Activated CD4-positive, alpha-beta T cell treated with anti-CD3 and anti-CD28 coated beads, Interleukin-2, Interleukin-4, amounts not matched to agents 100 ng/mL and 50 ng/mL, durations not matched to agents 16 hours and 8 hours (primary cell): Measurements from ENCODE around the gene DIDO1.
A peak's percentile ranks its signal among the peaks of the same experiment; 100 is the strongest.

Experiments
- DNase-seq: peaks from one replicate; pipeline ENCODE4 v3.0.0-alpha.2; 2020; ENCODE audit warnings: low spot score

The DIDO1 gene

DNA sequence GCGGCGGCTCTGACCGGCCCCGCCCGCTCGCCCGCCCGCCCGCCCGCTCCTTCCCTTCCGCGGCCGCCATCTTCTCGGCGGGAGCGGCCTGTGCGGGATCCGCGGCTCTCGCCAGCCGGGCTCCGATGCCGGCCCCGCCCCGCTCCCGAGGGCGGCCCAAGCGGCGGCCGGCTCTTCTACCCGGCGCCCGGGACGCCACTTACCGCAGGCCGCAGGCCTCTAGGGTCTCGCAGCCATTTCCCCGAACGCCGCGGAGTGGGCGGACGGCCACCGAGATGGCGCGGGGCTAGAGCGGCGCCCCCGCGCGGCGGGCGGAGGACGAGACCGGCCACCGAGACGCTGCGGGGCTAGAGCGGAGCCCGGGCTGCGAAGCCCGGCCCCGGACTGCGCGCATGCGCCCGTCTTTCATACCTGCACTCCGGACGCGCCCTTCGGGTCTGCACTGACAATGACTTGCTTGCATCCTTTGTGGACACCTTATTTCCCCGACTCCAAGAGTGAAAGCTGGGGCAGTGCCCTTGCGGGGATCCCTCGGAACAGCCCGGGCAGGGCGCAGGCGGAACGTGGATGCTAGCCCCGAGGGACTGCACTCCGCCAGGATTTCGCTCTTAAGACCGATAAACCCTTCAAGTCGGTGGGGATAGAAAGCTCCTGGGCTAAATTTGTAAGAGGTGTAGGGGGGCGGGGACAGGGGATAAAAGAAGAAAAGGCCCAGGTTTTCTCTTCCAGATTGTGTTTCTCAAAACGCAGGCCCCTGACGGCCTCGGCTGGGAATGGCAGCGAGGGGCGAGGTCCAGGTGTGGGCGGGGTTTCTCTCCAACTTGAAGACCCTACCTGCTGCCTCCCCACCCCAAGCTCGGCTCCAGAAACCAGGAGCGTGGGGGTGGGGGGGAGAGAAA, at the start of gene DIDO1:
TSS of gene DIDO1 (minus strand) at position 277 of the 899 bp plus-strand sequence.
- peak; percentile 92 for DNase-seq

DNA sequence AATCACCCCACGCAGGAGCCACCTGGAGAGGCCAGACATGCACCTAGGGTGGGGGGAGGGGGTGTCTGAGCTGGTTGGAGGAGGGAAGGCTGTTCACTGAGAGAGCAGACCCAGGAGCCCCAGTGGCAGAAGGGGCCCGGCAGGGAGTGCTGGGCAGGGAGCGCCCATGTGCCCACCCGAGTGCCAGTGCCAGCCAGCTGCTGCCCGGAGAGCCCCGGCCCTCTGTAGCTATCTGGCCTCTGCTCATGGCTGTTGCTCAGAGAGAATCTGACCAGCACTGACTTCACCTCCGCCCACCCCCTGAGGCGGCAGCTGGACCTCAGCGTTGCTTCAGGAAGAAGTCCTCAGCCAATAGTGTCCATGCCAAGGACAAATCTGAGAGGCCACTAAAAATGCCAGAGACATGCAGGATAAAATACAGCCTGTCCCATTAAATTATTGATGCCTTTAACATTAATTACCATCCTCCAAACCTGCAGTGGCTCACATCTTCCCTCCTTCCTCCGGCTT, 49.0 kb upstream of the DIDO1 start:
- DNase-seq = no peak

DNA sequence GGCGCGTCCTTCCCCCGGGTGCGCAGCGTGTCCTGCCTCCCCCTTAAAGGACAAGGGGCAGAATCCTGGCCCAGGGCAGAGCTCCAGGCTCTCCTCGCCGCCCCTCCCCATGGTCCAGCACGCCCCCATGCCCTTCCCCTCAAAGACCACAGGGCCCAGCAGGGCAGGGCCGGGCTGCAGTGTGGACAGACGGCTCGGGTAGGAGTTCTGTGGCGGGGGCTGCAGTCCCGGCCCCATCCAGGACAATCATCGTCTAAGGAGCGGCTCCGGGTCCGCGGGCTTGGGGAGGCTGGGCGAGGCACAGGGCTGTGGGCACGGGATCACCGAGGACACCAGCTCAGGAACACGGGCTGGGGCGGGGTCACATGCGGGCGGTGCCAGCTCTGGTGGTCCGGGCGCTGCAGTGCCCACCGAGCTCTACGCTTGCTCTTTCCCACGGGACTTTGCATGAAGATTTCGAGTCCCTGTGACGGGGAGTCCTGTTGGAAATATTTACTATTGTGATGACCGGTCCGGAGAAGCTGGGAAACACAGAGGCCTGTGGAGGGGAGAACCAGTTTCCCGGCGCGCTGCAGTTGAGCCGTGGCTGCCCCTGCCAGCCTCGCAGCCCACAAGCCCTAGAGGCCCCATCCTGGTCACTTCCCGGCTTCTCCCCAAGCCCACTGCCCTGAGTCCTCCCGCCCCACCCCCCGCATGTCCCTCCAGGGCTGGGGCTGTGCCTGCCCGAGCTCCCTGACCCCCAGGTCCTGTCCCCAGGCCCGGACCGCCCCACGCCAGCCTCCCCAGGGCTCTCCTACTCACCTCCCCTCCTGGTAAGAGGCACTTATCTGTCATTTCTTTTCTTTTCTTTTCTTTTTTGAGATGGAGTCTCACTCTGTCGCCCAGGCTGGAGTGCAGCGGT, 46.8 kb upstream of the DIDO1 start:
- DNase-seq = no peak

DNA sequence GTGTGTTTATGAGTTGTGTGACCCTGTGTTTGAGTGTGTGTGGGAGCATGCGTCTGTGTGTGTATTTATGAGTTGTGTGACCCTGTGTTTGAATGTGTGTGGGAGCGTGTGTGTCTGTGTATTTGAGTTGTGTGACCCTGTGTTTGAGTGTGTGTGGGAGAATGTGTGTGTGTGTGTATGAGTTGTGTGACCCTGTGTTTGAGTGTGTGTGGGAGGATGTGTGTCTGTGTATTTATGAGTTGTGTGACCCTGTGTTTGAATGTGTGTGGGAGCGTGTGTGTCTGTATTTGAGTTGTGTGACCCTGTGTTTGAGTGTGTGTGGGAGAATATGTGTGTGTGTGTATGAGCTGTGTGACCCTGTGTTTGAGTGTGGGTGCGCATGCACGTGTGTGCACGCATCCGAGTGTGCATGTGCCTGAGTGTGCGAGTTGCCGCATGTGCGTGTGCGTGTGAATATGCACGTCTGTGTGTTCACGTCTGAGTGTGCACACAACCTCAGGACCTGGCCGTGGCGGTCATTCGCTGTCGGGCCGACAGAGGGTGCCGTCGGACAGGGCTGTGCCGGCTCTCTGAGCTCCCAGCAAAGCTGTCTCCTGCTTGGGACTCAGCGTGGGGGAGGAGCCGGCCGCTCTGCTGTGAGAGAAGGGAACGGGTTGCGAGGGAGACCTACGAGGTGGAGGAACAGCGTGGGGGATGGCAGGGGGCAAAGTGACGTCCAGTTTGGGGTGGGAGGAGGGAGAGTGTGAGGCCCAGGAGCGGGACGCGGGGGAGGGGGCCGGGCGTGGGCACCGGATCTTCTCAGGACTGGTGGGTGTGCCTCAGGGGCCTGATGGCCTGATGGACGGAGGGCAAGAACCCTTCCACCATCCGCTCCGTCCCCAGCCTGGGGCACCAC, 45.9 kb upstream of the DIDO1 start:
- DNase-seq = peak; percentile 88

DNA sequence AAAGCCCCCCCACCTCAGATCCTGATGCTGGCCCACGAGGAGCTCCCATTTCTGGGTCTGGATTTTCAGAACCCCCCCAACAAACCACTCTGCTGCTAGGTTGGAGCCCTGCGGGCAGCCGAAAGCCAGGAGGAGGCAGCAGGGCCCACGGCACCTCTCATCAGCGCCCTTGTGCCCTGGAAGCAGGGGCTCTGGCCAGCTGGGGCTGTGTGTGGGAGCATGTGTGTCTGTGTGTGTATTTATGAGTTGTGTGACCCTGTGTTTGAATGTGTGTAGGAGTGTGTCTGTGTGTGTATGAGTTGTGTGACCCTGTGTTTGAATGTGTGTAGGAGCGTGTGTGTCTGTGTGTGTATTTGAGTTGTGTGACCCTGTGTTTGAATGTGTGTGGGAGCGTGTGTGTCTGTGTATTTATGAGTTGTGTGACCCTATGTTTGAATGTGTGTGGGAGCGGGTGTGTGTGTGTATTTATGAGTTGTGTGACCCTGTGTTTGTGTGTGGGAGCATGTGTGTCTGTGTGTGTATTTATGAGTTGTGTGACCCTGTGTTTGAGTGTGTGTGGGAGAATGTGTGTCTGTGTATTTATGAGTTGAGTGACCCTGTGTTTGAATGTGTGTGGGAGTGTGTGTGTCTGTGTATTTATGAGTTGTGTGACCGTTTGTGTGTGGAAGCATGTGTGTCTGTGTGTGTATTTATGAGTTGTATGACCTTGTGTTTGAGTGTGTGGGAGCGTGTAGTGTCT, 45.1 kb upstream of the DIDO1 start:
- DNase-seq = no peak

DNA sequence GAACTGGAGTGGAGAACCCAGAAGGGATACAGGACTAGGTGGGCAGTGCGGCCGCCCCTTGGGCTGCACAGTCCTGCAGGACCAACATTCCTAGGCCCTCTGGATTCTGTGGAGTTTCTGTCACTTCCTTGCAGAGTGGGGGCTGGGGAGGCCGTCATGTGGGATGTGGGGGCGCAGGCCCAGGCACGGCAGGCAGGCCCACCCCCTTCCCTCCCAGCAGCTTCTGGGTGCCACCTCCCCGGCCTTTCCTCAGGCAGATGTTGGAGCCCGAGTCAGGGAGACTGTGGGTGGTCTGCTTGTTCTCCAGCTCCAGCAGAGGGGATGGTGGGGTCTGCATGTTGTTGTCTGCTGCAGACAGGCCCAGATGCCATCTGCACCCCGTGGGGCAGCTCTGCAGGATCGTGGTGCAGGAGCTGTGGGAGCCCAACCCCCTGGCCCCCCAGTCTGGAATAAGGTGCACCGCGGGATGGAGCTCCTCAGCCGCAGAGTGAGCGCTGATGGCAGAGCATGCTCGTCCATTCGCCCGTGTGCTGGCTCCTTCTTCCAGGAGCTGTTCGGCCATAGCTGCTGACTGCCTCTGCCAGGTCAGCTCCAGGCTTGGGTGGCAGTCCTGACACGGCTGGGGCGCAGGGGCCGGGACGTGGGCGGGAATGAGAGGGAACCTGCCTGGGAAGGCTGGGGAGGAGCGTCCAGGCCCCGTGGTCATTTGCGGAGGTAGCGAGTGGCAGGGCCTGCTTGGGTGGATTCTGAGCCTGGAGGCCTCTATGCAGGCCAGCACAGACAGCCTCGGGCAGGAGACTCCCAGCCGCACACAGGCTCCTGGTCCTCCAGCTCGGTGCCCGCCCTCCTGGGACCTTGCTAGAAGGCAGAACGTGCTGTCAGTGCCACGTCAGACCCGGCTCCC, 44.3 kb upstream of the DIDO1 start:
- no peak for DNase-seq

DNA sequence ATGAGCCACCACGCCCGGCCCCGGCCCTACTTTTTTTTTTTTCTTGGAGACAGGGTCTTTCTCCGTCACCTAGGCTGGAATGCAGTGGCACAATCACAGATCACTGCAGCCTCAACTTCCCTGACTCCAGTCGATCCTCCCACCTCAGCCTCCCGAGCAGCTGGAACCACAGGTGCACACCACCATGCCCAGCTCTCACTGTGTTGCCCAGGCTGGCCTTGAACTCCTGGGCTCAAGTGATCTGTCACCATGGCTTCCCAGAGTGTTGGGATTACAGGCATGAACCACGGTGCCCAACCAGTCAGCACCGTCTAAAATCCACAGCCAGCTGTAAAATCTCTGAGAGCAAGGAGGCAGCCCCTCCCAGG, 43.6 kb upstream of the DIDO1 start:
- no peak for DNase-seq

DNA sequence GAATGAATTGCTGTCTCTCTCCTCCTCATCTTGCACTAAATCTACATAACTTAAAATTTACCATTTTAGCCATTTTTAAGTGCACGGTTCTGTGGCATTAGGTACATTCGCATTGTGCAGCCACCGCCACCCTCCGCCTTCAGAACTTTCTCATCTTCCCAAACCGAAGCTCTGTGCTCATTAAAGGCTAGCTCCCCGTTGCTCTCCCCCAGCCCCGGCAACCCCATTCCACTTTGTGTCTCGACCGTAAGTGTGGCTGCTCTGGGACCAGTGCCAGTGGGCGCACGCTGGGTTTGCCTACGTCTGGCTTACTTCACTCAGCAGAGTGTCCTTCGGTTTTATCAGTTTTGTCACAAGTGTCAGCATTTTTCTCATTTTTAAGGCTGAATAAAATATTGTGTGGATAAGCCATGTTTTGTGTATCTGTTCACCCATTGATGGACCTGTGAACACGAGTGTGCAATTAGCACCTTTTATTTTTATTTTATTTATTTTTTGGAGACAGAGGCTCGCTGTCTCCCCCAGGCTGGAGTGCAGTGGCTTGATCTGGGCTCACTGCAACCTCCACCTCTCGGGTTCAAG, 43.0 kb upstream of the DIDO1 start:
- DNase-seq = no peak

DNA sequence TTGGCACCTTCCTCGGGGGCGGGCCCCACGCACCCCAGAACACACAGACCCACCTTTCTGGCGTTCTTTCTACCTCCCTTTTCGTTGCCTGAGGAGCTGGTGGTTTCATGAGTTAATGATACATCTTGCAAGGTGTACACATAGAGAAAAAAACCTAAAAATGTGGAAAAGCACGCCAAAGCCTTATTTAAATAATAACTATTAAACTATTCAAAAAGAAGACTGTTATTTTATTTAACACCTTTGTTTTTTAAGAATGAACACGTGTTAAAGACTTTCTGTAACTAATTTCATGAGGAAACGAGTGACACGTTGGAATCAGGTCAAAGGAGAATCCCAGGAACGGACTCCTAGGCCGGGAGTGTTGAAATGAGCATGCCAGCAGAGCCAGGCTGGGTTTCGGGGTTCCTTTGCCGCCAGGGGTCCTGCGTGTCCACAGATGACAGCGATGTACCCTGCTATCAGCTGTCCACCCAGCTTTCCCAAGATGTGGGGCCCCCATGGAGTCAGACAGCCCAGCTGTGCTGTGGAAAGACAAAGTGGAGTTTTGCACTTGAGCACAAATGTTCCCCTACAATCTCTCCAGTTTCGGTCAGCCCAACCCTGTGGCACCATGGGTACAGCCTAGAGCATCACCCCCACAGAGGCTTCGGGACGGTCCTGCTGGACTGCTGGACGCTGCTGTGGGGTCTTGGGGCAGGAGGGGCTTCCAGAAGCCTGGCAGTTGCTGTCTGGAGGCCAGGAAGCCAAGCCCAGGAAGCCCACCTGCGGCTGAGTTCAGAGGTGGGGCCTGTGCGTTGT, 42.3 kb upstream of the DIDO1 start:
- no peak for DNase-seq

DNA sequence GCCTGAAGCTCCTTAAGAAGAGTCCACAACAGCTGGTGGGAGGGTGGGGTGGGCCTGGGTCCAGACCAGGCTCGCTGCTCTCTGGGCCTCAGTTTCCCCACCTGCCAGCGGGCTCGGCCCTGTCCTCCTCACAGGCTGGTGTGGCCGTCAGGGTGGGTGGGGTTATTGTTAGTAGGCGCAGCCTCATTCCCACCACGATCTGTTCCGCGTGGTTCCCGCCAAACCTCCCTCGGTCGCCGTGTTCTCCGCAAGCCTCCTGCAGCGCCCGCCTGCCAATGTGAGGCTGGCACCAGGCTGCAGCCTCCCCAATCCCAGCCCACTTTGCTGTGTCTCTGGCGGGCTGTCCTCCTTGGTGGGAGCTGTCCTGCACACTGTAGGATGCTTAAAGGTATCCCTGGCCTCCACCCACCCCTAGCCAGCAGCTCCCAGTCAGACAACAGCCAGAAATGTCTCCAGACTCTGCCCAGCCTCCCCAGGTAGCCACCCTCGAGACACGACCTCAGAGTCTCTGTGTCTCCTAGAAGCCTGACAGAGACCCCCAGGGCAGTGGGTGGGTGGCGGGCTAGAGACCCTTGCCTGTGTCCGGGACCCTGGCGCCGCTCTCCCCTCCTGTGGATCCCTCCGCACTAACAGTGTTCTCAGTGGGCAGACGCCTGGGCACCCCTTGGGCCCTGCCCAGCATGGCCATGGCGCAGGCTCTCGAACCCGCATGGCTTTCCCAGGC, 41.5 kb upstream of the DIDO1 start:
- no peak for DNase-seq

DNA sequence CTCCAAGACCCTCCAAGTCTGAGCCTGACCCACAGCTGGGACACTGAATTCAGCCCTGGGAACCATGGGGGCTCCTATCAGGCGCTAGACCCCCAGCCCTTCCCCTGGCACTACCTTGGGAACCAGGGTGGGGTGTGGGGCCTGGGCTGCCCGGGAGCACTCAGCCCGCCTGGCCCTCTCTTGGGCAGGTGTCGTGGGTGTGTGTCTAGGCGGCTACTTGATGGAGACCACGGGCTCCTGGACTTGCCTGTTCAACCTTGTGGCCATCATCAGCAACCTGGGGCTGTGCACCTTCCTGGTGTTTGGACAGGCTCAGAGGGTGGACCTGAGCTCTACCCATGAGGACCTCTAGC, 40.8 kb upstream of the DIDO1 start:
- no peak for DNase-seq

DNA sequence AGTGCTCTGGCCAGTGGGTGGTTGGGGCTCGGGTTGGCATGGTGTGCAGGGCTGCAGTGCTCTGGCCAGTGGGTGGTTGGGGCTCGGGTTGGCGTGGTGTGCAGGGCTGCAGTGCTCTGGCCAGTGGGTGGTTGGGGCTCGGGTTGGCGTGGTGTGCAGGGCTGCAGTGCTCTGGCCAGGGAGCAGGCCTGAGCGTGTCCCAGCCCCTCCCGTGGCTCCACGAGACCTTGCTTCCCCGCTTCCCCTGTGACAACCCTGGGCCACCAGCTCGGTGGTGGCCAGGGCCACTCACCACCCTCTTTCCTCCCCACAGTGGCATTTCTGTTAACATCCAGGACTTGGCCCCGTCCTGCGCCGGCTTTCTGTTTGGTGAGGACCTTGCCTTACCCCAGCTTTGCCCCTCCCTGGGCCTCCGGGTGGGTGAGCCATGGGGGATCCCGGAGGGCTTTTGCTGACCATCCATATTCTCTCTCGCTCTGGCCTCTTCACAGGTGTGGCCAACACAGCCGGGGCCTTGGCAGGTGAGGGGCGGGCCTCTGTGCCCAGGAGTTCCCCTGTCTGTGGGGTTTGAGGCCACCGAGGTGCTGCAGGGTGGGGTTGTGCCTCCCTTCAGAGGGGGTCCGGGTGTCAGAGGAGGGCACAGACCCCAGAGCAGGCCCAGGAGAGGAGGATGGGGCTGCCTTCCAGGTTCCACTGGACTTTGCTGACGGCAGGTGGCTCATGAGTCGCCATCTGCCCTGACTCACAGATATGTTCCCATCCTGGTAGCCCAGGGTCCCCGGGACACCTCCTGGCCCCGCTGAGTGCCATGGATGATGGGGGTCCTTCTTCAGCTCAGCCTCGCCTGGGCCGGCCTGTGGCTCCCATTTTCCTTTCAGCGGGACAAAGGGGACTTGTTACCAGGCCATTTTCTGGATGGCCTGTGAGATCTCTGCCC, 40.2 kb upstream of the DIDO1 start:
- no peak for DNase-seq

DNA sequence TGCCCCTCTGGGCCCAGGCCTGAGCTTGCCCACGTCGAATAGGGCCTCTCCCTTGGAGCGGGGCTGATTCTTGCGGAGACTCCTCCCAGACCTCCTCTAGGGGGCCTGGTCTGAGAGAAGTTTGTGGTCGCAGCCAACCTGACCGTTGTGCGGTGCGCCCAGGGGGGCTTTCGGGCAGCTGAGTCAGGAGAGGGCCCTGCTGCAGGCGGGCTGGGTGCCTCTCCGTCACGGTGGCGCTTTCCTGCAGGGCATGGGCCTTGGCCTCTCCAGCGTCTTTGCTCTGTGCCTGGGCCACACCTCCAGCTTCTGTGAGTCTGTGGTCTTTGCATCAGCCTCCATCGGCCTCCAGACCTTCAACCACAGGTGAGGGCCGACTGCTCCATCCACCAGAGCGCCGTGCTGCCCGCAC, 39.1 kb upstream of the DIDO1 start:
- DNase-seq = no peak

DNA sequence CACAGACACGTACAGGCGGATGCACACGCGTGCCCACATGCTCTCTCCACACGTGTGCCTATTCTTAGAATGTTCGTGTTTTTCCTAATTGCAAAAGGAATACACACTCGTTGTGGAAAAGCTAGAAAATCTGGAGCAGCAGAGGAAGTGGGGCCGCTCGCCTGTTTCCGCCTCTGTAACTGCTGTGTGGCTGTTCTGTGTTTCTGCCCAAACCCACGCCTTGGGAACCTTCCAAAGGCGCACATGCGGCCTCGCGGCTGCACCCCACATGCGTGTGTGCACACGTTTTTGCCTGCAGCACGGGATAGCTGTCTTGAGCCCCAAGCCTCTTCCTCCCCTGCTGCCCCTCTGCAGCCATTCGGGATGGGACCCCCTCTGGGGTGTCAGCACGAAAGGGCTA, 38.4 kb upstream of the DIDO1 start:
- no peak for DNase-seq

DNA sequence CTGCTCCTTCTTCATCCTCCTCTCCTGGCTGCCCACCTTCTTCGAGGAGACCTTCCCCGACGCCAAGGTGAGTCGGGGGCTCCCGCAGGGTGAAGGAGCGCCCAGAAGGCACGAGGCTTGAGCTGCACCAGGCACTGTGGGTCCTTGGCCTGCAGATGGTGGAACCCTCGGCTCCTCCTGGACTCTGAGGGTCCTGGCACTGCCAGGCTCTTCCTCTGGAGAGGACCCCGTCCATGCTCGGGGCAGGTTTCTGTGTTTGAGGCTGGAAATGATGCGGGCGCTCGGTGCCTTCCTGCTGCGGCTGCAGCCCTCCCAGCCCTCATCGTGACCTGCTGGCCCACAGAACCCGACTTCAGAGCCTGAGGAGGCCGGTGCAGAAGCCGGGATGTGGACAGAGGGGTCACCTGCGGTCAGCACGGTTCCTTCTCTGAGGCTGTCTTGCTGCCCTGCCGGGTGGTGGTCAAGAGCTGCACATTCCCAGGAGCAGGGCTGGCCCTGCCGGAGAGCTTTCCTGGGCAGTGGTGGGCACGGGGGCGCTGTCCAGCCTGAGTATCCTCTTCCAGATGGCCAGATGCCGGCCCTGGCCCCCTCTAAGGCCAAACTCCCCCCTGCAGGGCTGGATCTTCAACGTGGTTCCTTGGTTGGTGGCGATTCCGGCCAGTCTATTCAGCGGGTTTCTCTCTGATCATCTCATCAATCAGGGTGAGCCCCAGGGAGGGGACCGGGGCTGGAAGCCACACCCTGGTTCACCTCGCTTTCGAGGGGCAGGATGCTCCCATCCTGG, 37.5 kb upstream of the DIDO1 start:
- DNase-seq = no peak

DNA sequence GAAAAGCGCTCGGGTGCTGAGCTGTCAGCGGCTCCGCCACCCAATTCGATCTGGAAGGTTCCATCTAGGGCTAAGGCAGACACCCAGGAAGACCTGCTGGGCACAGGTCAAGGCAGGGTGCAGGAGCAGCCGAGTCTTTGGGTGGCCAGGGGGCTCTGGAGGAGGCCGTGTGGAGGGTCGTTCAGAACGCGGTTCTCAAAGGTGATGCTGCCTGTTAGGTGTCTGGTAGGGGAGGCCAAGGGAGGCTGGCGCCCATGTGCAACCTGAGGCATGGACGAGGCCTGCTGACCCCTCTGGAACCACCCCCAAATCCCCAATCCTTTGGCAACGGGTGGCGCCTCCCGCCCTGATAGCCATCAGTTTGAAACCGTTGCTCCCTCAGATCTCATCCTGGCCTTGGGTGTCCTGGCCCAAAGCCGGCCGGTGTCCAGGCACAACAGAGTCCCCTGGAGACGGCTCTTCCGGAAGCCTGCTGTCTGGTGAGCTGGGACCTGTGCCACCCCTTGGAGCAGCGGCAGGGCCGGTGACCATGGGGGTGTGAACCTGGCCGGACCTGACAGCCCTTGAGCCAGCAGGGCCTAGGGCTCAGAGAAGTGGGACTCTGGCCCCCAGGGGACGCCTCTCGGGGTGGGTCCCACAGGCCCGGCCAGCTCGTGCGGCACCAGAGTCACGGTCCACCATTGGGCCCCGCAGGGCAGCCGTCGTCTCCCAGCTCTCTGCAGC, 36.7 kb upstream of the DIDO1 start:
- DNase-seq = no peak
